HepG2 (cell line): ENCODE measurements around the gene ZBED1. TPM values are rescaled to one million over a fixed set of nuclear protein-coding genes. Genes with fewer than 3 reads are reported as not detected.

Experiments
- ATAC-seq: fragments of 200-7000 bp; cut with Tn5 transposase; 3 replicates; pipeline ENCODE4 v1.9.1; 2020; ENCODE audit warnings: mild to moderate bottlenecking, moderate library complexity
- BruUV-seq: library from RNA; stranded (reverse); fragments of 400-500 nt; replicated peaks from 2 replicates; lab custom pipeline; 2021; lab: Mats Ljungman, UMichigan
- CTCF ChIA-PET: fragments of 300-600 bp; formaldehyde crosslinking; extraction: SDS; loops from one replicate; lab custom pipeline; 2021; ENCODE audit warnings: low total read pairs, inconsistent platforms, low intra/inter-chr PET ratio; lab: Yijun Ruan, JAX
- POLR2A ChIA-PET: fragments of 350-600 bp; sonication (Branson Sonifier 250); formaldehyde crosslinking; loops from one replicate; lab custom pipeline; 2020; ENCODE audit warnings: antibody characterized with exemption, inconsistent platforms; lab: Yijun Ruan, JAX
- DNase-seq: peaks from one replicate; pipeline ENCODE4 v3.0.0-alpha.2; 2015; ENCODE audit warnings: low spot score
- FAIRE-seq: peaks from 3 replicates; lab custom pipeline; 2011; peaks lifted over from hg19 to GRCh38; lab: Jason Lieb, UNC
- H2AFZ ChIP-seq: one replicate; pipeline ENCODE4 v1.6.1; 2011; ENCODE audit warnings: low read length, inconsistent platforms
- H3K27ac ChIP-seq: fragments of 300-600 bp; 3 replicates; pipeline ENCODE4 v1.8.0; 2011; ENCODE audit warnings: mixed run types, mild to moderate bottlenecking, mixed read lengths, low read length, inconsistent platforms; ENCODE audit not compliant: insufficient read depth; ENCODE audit errors: extremely low read length
- H3K27me3 ChIP-seq, 2 experiments: fragments of 200-600 bp in 1 of 2; 2 replicates in 1 of 2; 3 replicates in 1 of 2; pipeline versions ENCODE4 v1.6.0 to v1.8.0; 2011; ENCODE audit warnings: low read length in 2 of 2, mild to moderate bottlenecking in 2 of 2, moderate library complexity in 2 of 2, inconsistent platforms in 1 of 2; ENCODE audit not compliant: insufficient read depth in 2 of 2, control insufficient read depth in 1 of 2
- H3K36me3 ChIP-seq, 2 experiments: fragments of 200-600 bp in 1 of 2; replicated peaks in 1 of 2; 2 replicates in 1 of 2; 3 replicates in 1 of 2; pipeline versions ENCODE4 v1.5.1 to v1.8.0; 2011; ENCODE audit warnings: low read length in 2 of 2, inconsistent platforms in 1 of 2; ENCODE audit not compliant: insufficient read depth in 2 of 2, control insufficient read depth in 1 of 2
- H3K4me1 ChIP-seq: 2 replicates; pipeline ENCODE4 v1.5.1; 2012; ENCODE audit warnings: low read length, inconsistent platforms; ENCODE audit not compliant: insufficient read depth
- H3K4me2 ChIP-seq: 2 replicates; pipeline ENCODE4 v1.6.0; 2011; ENCODE audit warnings: low read depth, low read length, inconsistent platforms
- H3K4me3 ChIP-seq, 3 experiments: fragments of 200-600 bp in 1 of 3; sonication (generic), shearing (Covaris generic) in 1 of 3; replicated peaks in 1 of 3; 2 replicates each; pipeline ENCODE4 v1.5.1; 2011 to 2016; ENCODE audit warnings: low read length in 3 of 3, inconsistent platforms in 2 of 3, low read depth in 2 of 3, mild to moderate bottlenecking in 2 of 3, control low read depth in 1 of 3, mixed read lengths in 1 of 3; ENCODE audit not compliant: insufficient read depth in 1 of 3
- H3K79me2 ChIP-seq: one replicate; pipeline ENCODE4 v1.6.1; 2011; ENCODE audit warnings: low read length, inconsistent platforms; ENCODE audit not compliant: insufficient read depth
- H3K9ac ChIP-seq: 2 replicates; pipeline ENCODE4 v1.6.0; 2011; ENCODE audit warnings: mild to moderate bottlenecking, low read depth, low read length, inconsistent platforms; ENCODE audit not compliant: insufficient read depth
- H3K9me3 ChIP-seq: 2 replicates; pipeline ENCODE4 v1.5.1; 2012; ENCODE audit warnings: mild to moderate bottlenecking, low read length
- H4K20me1 ChIP-seq: 2 replicates; pipeline ENCODE4 v1.6.0; 2011; ENCODE audit warnings: inconsistent platforms, mild to moderate bottlenecking, low read length, moderate library complexity; ENCODE audit not compliant: insufficient read depth
- ARID4A ChIP-seq: sonication (generic); formaldehyde crosslinking; IDR thresholded peaks from 2 replicates; pipeline ENCODE4 v1.5.0; 2020; ENCODE audit warnings: mild to moderate bottlenecking, missing genetic modification reagents, borderline replicate concordance
- CAMTA2 ChIP-seq: sonication (generic); formaldehyde crosslinking; IDR thresholded peaks from 2 replicates; pipeline ENCODE4 v1.4.0; 2020; ENCODE audit warnings: mild to moderate bottlenecking, missing genetic modification reagents, borderline replicate concordance
- CCDC6 ChIP-seq: sonication (generic); formaldehyde crosslinking; IDR thresholded peaks from 2 replicates; pipeline ENCODE4 v1.8.1; 2022; ENCODE audit warnings: mild to moderate bottlenecking, missing genetic modification reagents, moderate library complexity
- HHEX ChIP-seq: IDR thresholded peaks from 2 replicates; pipeline ENCODE4 v1.6.1; 2016; ENCODE audit warnings: control low read depth
- IRF2 ChIP-seq: IDR thresholded peaks from 2 replicates; pipeline ENCODE4 v1.6.1; 2018; ENCODE audit warnings: missing genetic modification reagents, missing compliant biosample characterization
- KLF12 ChIP-seq: sonication (generic); formaldehyde crosslinking; IDR thresholded peaks from 2 replicates; pipeline ENCODE4 v1.4.0; 2020; ENCODE audit warnings: missing genetic modification reagents, borderline replicate concordance
- PHB2 ChIP-seq: fragments of 450-650 bp; IDR thresholded peaks from 2 replicates; pipeline ENCODE4 v1.6.1; 2018; ENCODE audit not compliant: partially characterized antibody
- SMARCE1 ChIP-seq: fragments of 450-650 bp; IDR thresholded peaks from 2 replicates; pipeline ENCODE4 v1.6.1; 2017; ENCODE audit warnings: borderline replicate concordance
- TAF15 ChIP-seq: fragments of 200-400 bp; formaldehyde crosslinking; IDR thresholded peaks from one replicate; pipeline ENCODE4 v1.6.1; 2018; ENCODE audit warnings: mild to moderate bottlenecking, low read depth, low read length; ENCODE audit not compliant: poor library complexity, severe bottlenecking
- TBX3 ChIP-seq: fragments of 450-650 bp; IDR thresholded peaks from 2 replicates; pipeline ENCODE4 v1.6.1; 2017; ENCODE audit warnings: antibody characterized with exemption, mild to moderate bottlenecking, inconsistent platforms, borderline replicate concordance
- ZFP36L2 ChIP-seq: sonication (generic); formaldehyde crosslinking; IDR thresholded peaks from 2 replicates; pipeline ENCODE4 v1.4.0; 2020; ENCODE audit warnings: missing genetic modification reagents
- ZNF282 ChIP-seq: fragments of 450-650 bp; IDR thresholded peaks from 2 replicates; pipeline ENCODE4 v1.6.1; 2018; ENCODE audit not compliant: partially characterized antibody
- ZNF296 ChIP-seq: sonication (generic); formaldehyde crosslinking; conservative IDR thresholded peaks from 2 replicates; pipeline ENCODE4 v1.5.0; 2020; ENCODE audit warnings: mild to moderate bottlenecking, missing genetic modification reagents
- ZNF44 ChIP-seq: sonication (generic); formaldehyde crosslinking; IDR thresholded peaks from 2 replicates; pipeline ENCODE4 v1.5.1; 2020; ENCODE audit warnings: mild to moderate bottlenecking, missing genetic modification reagents
- ZNF558 ChIP-seq: sonication (generic); formaldehyde crosslinking; IDR thresholded peaks from 2 replicates; pipeline ENCODE4 v1.9.0; 2022; ENCODE audit warnings: mild to moderate bottlenecking, missing genetic modification reagents, borderline replicate concordance
- ZNF83 ChIP-seq: sonication (generic); formaldehyde crosslinking; IDR thresholded peaks from 2 replicates; pipeline ENCODE4 v1.4.0; 2020; ENCODE audit warnings: missing genetic modification reagents, mild to moderate bottlenecking, borderline replicate concordance
- WGBS: methylation state at CpG from one replicate; pipeline ENCODE4 v1.1.6; 2017; ENCODE audit warnings: low lambda C conversion rate; 5-methylcytosine and 5-hydroxymethylcytosine counted together
- in situ Hi-C: cut with HindIII; loops from 2 replicates; pipeline ENCODE4 v1.10.0; 2017; ENCODE audit warnings: low pct_unique_long_range_greater_than_20kb; ENCODE audit not compliant: extremely low pct_ligation_motif_present
- intact Hi-C: fragments of 100-400 bp; cut with micrococcal nuclease; formaldehyde crosslinking; loops from one replicate; pipeline ENCODE4 v1.10.0; 2022; ENCODE audit not compliant: unreplicated experiment
- polyA plus RNA-seq, 8 experiments: library from polyadenylated mRNA; depleted of rRNA in 3 of 8; stranded (reverse) in 7 of 8; unstranded in 1 of 8; fragments of >200 nt; fragmentation: Illumina TruSeq in 4 of 8; extraction: Trizol in 4 of 8; gene quantifications; 2 replicates each; pipeline versions ENCODE4 v1.2.1 to v1.2.3, GENCODE V29; 2011 to 2016; ENCODE audit warnings: low read depth in 4 of 8, missing spikeins in 1 of 8, mixed read lengths in 1 of 8; ENCODE audit not compliant: insufficient read depth in 1 of 8
- total RNA-seq, 5 experiments: library from RNA; depleted of rRNA; stranded (reverse); fragments of >200 nt; fragmentation: Illumina TruSeq; extraction: Trizol; gene quantifications; 2 replicates each; pipeline ENCODE4 v1.2.3, GENCODE V29; 2016; ENCODE audit warnings: low read depth in 1 of 5

Gene ZBED1
- total and polyA plus RNA-seq, 2 of the 13 experiments (the other 11 are each of a cell fraction or from before 2014, with no cell fraction given) = 20.0 to 29.8 TPM

DNA sequence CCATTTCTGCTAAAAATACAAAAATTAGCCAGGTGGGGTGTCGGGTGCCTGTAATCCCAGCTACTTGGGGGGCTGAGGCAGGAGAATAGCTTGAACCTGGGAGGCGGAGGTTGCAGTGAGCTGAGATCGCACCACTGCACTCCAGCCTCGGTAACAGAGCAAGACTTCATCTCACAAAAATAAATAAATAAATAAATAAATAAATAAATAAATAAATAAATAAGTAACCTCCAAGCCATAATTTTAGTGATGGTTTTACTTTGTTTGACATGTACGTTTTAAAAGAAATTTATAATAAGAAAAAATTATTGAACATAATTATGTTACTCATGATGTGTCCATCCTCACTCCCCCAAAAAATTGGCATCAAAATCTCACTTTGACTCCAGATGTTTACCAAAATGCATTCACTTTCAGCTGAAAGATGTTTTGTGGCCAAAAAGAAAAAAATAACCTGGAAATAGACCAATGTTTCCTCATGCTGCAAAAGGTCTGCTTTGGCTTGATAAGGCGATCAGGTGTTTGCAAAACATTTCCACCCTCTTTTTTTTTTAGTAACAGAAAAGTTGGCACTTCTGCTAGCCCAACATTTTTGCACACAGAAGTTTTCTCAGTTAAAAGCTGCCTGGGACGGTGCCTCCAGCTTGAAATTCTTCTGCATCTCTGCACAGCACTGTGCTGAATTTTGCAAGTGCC, 42.2 kb upstream of the ZBED1 start:
- TF ChIP-seq CAMTA2 (CRISPR knock-in tag) = no peak
- no peak for TF ChIP-seq SMARCE1
- no peak for TF ChIP-seq IRF2 (CRISPR knock-in tag)
- no peak for TF ChIP-seq ZFP36L2 (CRISPR knock-in tag)
- TF ChIP-seq PHB2 = no peak
- TF ChIP-seq CCDC6 (CRISPR knock-in tag) = no peak
- no peak for TF ChIP-seq ZNF83 (CRISPR knock-in tag)
- TF ChIP-seq TAF15 = no peak
- TF ChIP-seq ZNF44 (CRISPR knock-in tag) = no peak
- no peak for TF ChIP-seq ARID4A (CRISPR knock-in tag)
- TF ChIP-seq KLF12 = no peak
- TF ChIP-seq TBX3 = no peak
- no peak for TF ChIP-seq ZNF282
- TF ChIP-seq ZNF558 (CRISPR knock-in tag) = no peak
- no peak for TF ChIP-seq ZNF296 (CRISPR knock-in tag)
- no peak for TF ChIP-seq HHEX (CRISPR knock-in tag)
- TF ChIP-seq, all 625 proteins: peak for 0
- intact Hi-C loops (no loop called here), in situ Hi-C loops (no loop called here)
- ChIA-PET POLR2A (no interaction called here), CTCF (no interaction called here)
- H3K9me3 ChIP-seq = no peaks in the 10 kb centered on the region
- H3K79me2 ChIP-seq = no peaks in the 10 kb centered on the region
- no peak overlapping the region for H3K4me3 ChIP-seq
- no peak overlapping the region for H3K27ac ChIP-seq
- ATAC-seq = no peak
- peaks cover 0 to 4% of the 10 kb centered on the region in 2 experiments; a peak in 2 of 5 replicates for H3K27me3 ChIP-seq
- no peak for FAIRE-seq
- H4K20me1 ChIP-seq = no peaks in the 10 kb centered on the region
- BruUV-seq = no TSS peak
- 46% methylated on average over 7 of the region's 7 CpGs for WGBS
- no peak overlapping the region for H2AFZ ChIP-seq
- H3K36me3 ChIP-seq = no peaks in the 10 kb centered on the region
- no peak overlapping the region for H3K4me2 ChIP-seq
- DNase-seq = no peak
- H3K4me1 ChIP-seq = peaks cover 11% of the 10 kb centered on the region
- H3K9ac ChIP-seq = no peak overlapping the region
